ENCODE data around the gene CAPNS2. TPM values are rescaled to one million over a fixed set of nuclear protein-coding genes. Genes with fewer than 3 reads are reported as not detected.

Gene CAPNS2
- total RNA-seq, result not detected
- not detected for polyA plus RNA-seq

DNA sequence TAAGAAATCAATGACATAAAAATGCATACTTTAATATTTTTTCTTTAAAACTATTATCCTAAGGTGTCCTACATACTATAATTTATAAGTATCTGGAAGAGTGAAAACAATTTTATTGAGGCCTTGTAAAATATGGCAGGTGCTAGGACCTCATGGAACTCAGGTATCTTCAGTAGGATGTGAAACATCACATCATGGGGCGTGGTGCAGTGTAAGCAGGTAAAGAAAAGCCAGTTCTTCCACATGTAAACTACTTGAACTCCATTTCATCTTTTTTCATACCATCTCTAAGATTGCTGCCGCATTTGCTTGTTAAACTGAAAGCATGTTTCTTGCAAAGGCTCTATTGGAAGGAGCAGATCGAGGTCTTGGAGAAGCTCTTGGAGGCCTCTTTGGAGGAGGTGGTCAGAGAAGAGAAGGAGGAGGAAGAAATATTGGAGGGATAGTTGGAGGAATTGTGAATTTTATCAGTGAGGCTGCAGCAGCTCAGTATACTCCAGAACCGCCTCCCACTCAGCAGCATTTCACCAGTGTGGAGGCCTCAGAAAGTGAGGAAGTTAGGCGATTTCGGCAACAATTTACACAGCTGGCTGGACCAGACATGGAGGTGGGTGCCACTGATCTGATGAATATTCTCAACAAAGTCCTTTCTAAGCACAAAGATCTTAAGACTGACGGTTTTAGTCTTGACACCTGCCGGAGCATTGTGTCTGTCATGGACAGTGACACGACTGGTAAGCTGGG is at the start of gene CAPNS2:
Gene CAPNS2 (plus strand): TSS at position 253 of the 744 bp plus-strand sequence. CDS start 73 bp downstream, at position 326.
- no peaks in the 10 kb centered on the region for H3K9me3 ChIP-seq (ENCODE audit: low read length)
- Mint-ChIP-seq H3K27ac (no peak within 1 kb of the TSS), H3K36me3 (no peaks in the 10 kb centered on the region), H3K4me1 (no peaks in the 10 kb centered on the region), H3K27me3 (peaks cover 2 to 9% of the 10 kb centered on the region in 2 donors), H3K9me3 (no peaks in the 10 kb centered on the region), H3K4me3 (no peak within 1 kb of the TSS)
- H3K36me3 ChIP-seq (ENCODE audit: insufficient read depth, low read length), result no peaks in the 10 kb centered on the region
- H3K27ac ChIP-seq (ENCODE audit: low read depth, low read length), result no peak within 1 kb of the TSS
- no peaks in the 10 kb centered on the region for H3K27me3 ChIP-seq (ENCODE audit: insufficient read depth, low read length, poor library complexity, severe bottlenecking)
- H3K4me3 ChIP-seq (ENCODE audit: low read length), result no peak within 1 kb of the TSS
- ChIA-PET POLR2A (no interaction called here), CTCF (no interaction called here)
- DNase-seq, result no peak
- no peaks in the 10 kb centered on the region for H3K4me1 ChIP-seq (ENCODE audit: insufficient read depth, low read length)

DNA sequence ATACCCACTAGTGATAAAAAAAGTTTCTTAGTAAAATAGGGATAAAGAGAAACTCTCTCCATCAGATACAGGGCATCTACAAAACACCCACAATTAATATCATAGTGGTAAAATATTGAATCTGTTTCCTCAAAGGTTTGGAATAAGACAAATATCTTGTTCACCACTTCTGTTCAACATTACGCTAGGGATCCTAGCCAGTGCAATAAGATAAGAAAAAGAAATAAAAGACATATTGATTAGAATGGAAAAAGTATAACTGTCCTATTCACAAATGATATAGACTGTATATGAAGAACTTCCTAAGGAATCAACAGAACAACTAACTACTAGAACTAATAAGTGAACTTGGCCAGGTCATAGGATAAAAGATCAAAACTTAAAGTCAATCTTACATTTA is 44.7 kb upstream of the CAPNS2 start:
- ChIA-PET POLR2A (no interaction called here), CTCF (no interaction called here)
- H3K4me3 Mint-ChIP-seq, result no peak overlapping the region

DNA sequence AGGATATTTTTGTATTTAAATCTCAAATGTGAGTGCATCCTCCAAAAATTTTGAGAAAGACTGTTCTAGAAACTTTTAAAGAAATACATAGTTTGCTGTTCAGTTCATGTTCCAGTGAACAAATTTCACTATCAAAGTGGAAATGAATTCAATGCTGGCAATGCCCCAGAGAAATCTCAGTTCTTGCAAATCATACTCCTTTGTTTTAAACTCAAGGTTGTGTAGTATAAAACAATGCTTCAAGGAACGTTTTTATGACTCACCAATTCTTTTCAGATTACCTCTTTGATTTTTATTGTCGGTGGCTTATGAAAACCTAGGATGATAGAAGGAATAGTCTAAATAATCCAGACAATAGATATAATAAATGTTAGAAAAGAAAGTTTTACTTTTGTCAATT is 40.0 kb upstream of the CAPNS2 start:
- no peaks in the 10 kb centered on the region for H3K4me1 ChIP-seq (ENCODE audit: insufficient read depth, low read length)
- ChIA-PET CTCF (no interaction called here), POLR2A (no interaction called here)
- H3K9me3 ChIP-seq (ENCODE audit: low read length), result no peaks in the 10 kb centered on the region
- no peak overlapping the region for H3K4me3 Mint-ChIP-seq
- no peak for DNase-seq
- no peak overlapping the region for H3K27ac ChIP-seq (ENCODE audit: low read depth, low read length)
- H3K27ac Mint-ChIP-seq, result no peak overlapping the region
- H3K9me3 Mint-ChIP-seq, result peaks cover 0 to 10% (median 7%) of the 10 kb centered on the region in 5 donors
- H3K36me3 Mint-ChIP-seq, result no peaks in the 10 kb centered on the region
- no peaks in the 10 kb centered on the region for H3K4me1 Mint-ChIP-seq
- peaks cover 0 to 7% of the 10 kb centered on the region in 2 donors for H3K27me3 Mint-ChIP-seq
- no peaks in the 10 kb centered on the region for H3K27me3 ChIP-seq (ENCODE audit: insufficient read depth, low read length, poor library complexity, severe bottlenecking)
- H3K4me3 ChIP-seq (ENCODE audit: low read length), result no peak overlapping the region
- no peaks in the 10 kb centered on the region for H3K36me3 ChIP-seq (ENCODE audit: insufficient read depth, low read length)

More for the DNA sequence above, 44.7 kb upstream of the CAPNS2 start:
- no peaks in the 10 kb centered on the region for H3K36me3 ChIP-seq (ENCODE audit: insufficient read depth, low read length)
- Mint-ChIP-seq H3K4me1 (no peaks in the 10 kb centered on the region), H3K27ac (no peak overlapping the region), H3K9me3 (peaks cover 0 to 12% (median 9%) of the 10 kb centered on the region in 5 donors), H3K36me3 (no peaks in the 10 kb centered on the region), H3K27me3 (peaks cover 0 to 2% of the 10 kb centered on the region in 2 donors)
- no peak overlapping the region for H3K27ac ChIP-seq (ENCODE audit: low read depth, low read length)
- H3K27me3 ChIP-seq (ENCODE audit: insufficient read depth, low read length, poor library complexity, severe bottlenecking), result no peaks in the 10 kb centered on the region
- no peaks in the 10 kb centered on the region for H3K9me3 ChIP-seq (ENCODE audit: low read length)
- no peak for DNase-seq
- no peaks in the 10 kb centered on the region for H3K4me1 ChIP-seq (ENCODE audit: insufficient read depth, low read length)
- H3K4me3 ChIP-seq (ENCODE audit: low read length), result no peak overlapping the region

DNA sequence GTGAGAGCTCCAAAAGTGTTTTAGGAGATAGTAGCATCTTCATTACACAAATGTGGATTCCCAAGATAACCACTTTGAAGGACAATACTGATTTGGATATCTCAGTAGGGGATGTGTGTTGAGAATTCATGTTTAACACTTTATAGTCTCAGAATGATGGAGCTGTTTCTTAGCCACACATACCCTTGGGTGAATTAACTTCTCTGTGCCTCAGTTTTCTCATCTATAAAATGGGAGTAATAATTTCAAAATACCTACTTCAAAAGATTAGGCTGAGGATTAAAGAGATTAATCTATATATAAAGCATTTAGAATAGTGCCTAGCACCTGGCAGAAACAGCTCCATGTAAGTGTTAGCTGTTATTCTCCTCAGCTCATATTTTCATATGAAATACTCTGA is 38.6 kb upstream of the CAPNS2 start:
- DNase-seq, result no peak
- POLR2A ChIA-PET, result interaction anchor here (0.6 kb wide), 1 partner anchor 1994 kb away, joined by 4 read pairs; no protein-coding TSS in a partner anchor

DNA sequence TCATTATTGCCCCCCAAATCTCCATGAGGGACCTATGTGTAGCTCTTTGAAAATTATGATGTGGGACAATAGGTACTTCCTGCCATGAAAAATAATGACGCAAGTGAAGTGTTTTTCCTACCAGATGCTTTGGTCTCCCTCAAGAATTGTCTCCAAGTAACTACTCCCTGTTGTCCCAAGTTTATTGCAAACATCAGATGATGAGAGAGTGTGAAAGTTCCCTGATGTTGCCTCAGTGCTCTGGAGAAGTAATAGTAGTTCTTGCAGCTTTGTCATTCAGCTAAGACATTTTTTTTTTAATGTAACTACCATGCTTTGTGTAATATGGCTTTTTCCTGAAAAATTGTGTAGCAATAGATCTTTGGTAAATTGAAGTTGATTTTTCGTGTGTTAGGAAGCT is 37.5 kb upstream of the CAPNS2 start:
- no peak overlapping the region for H3K27ac Mint-ChIP-seq
- Histone ChIP-seq H3K36me3 (ENCODE audit: insufficient read depth, low read length) (no peaks in the 10 kb centered on the region), H3K4me1 (ENCODE audit: insufficient read depth, low read length) (no peaks in the 10 kb centered on the region), H3K9me3 (ENCODE audit: low read length) (no peaks in the 10 kb centered on the region), H3K4me3 (ENCODE audit: low read length) (no peak overlapping the region), H3K27me3 (ENCODE audit: insufficient read depth, low read length, poor library complexity, severe bottlenecking) (no peaks in the 10 kb centered on the region), H3K27ac (ENCODE audit: low read depth, low read length) (no peak overlapping the region)
- no peak for DNase-seq
- no peaks in the 10 kb centered on the region for H3K4me1 Mint-ChIP-seq
- H3K27me3 Mint-ChIP-seq, result peaks cover 0 to 7% of the 10 kb centered on the region in 2 donors
- POLR2A ChIA-PET, result no interaction called here
- CTCF ChIA-PET, result no interaction called here
- H3K4me3 Mint-ChIP-seq, result no peak overlapping the region
- H3K9me3 Mint-ChIP-seq, result no peaks in the 10 kb centered on the region
- no peaks in the 10 kb centered on the region for H3K36me3 Mint-ChIP-seq

More for the DNA sequence above, 38.6 kb upstream of the CAPNS2 start:
- H3K4me3 ChIP-seq (ENCODE audit: low read length), result no peak overlapping the region
- no peaks in the 10 kb centered on the region for H3K27me3 ChIP-seq (ENCODE audit: insufficient read depth, low read length, poor library complexity, severe bottlenecking)
- Mint-ChIP-seq H3K27me3 (peaks cover 0 to 7% of the 10 kb centered on the region in 2 donors), H3K4me1 (no peaks in the 10 kb centered on the region), H3K27ac (no peak overlapping the region), H3K9me3 (no peaks in the 10 kb centered on the region), H3K4me3 (no peak overlapping the region), H3K36me3 (no peaks in the 10 kb centered on the region)
- CTCF ChIA-PET, result no interaction called here
- no peaks in the 10 kb centered on the region for H3K9me3 ChIP-seq (ENCODE audit: low read length)
- no peaks in the 10 kb centered on the region for H3K36me3 ChIP-seq (ENCODE audit: insufficient read depth, low read length)
- H3K27ac ChIP-seq (ENCODE audit: low read depth, low read length), result no peak overlapping the region
- no peaks in the 10 kb centered on the region for H3K4me1 ChIP-seq (ENCODE audit: insufficient read depth, low read length)

DNA sequence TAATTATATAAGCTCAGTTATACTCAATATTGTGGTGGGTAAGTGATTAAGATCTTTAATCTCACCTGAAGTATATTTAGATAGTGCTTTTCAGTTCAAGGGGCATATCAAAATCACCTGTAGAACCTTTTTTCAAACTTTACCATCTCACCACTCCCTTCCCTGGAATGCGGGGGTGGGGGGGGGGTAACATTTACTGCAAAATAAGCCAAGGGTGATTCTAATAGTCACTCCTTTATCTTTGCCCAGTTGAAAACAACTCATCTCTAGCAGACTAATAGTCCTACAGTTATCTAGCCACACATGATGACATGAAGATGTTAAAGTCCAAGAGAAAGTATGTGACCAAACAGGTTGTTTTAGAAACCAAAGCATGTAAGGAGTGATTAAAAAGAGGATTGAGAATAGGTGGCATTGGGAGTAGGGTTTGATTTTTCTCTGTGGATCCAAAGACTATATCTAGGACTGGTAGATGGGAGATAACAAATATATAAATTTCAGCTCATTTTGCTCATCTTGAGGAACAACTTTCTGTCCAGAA is 36.1 kb upstream of the CAPNS2 start:
- Mint-ChIP-seq H3K27me3 (peaks cover 0 to 10% of the 10 kb centered on the region in 2 donors), H3K4me3 (no peak overlapping the region), H3K9me3 (no peaks in the 10 kb centered on the region), H3K27ac (no peak overlapping the region), H3K4me1 (no peaks in the 10 kb centered on the region), H3K36me3 (no peaks in the 10 kb centered on the region)
- CTCF ChIA-PET, result no interaction called here
- Histone ChIP-seq H3K27ac (ENCODE audit: low read depth, low read length) (no peak overlapping the region), H3K27me3 (ENCODE audit: insufficient read depth, low read length, poor library complexity, severe bottlenecking) (no peaks in the 10 kb centered on the region), H3K36me3 (ENCODE audit: insufficient read depth, low read length) (no peaks in the 10 kb centered on the region), H3K4me3 (ENCODE audit: low read length) (no peak overlapping the region), H3K9me3 (ENCODE audit: low read length) (no peaks in the 10 kb centered on the region), H3K4me1 (ENCODE audit: insufficient read depth, low read length) (no peaks in the 10 kb centered on the region)
- DNase-seq, result no peak
- POLR2A ChIA-PET, result no interaction called here

DNA sequence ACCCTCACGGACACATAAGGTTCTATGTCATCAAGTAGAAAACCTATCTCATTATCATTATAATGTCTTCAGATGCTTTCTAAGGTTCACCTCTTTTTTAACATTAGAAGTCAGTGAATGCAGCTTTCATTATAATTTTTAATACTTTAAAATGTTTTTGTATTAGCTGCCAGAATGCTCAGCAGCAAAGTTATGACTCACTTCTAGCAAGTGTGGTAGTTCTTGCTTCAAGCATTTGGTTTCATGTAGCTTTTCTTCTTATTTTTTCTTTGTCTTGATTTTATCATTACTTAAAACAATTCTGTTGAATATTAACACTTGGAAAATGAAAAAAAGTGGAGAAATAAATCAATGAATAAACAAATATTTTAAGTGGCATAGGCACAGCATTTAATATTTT is 34.3 kb upstream of the CAPNS2 start:
- H3K27me3 ChIP-seq (ENCODE audit: insufficient read depth, low read length, poor library complexity, severe bottlenecking), result no peaks in the 10 kb centered on the region
- H3K36me3 Mint-ChIP-seq, result no peaks in the 10 kb centered on the region
- H3K9me3 Mint-ChIP-seq, result no peaks in the 10 kb centered on the region
- peak overlapping the region in 1 of 7 donors; percentile 16 for H3K4me3 Mint-ChIP-seq
- no peak overlapping the region for H3K27ac ChIP-seq (ENCODE audit: low read depth, low read length)
- POLR2A ChIA-PET, result interaction anchor here (0.6 kb wide), 1 partner anchor 712 kb away, joined by 7 read pairs; no protein-coding TSS in a partner anchor
- CTCF ChIA-PET, result no interaction called here
- H3K4me1 Mint-ChIP-seq, result no peaks in the 10 kb centered on the region
- no peak overlapping the region for H3K4me3 ChIP-seq (ENCODE audit: low read length)
- H3K36me3 ChIP-seq (ENCODE audit: insufficient read depth, low read length), result no peaks in the 10 kb centered on the region
- peaks cover 0 to 10% of the 10 kb centered on the region in 2 donors for H3K27me3 Mint-ChIP-seq
- no peaks in the 10 kb centered on the region for H3K4me1 ChIP-seq (ENCODE audit: insufficient read depth, low read length)
- H3K9me3 ChIP-seq (ENCODE audit: low read length), result no peaks in the 10 kb centered on the region
- H3K27ac Mint-ChIP-seq, result no peak overlapping the region
- no peak for DNase-seq

DNA sequence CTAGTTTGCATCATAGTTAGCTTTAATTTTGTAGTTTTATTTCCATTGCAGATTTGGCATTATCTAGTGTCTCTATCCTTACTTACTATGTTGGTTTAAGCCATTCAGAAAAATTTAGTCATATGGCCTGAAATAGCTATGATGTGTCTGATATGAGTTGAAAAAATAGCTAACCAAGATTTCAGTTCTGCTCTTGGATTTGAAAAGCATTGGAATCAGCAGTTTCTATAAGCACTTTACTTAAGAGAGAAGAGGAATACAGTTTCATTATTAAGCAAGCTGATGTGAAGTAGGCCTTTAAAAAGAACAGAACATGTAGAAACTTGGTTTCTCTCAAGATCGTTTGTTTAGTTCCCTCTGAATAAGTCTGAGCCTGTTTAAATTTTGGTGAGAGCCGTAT is 31.7 kb upstream of the CAPNS2 start:
- H3K4me3 Mint-ChIP-seq, result no peak overlapping the region
- H3K4me1 Mint-ChIP-seq, result no peaks in the 10 kb centered on the region
- no peaks in the 10 kb centered on the region for H3K36me3 Mint-ChIP-seq
- H3K4me1 ChIP-seq (ENCODE audit: insufficient read depth, low read length), result no peaks in the 10 kb centered on the region
- H3K27me3 ChIP-seq (ENCODE audit: insufficient read depth, low read length, poor library complexity, severe bottlenecking), result no peaks in the 10 kb centered on the region
- no peak overlapping the region for H3K27ac ChIP-seq (ENCODE audit: low read depth, low read length)
- ChIA-PET POLR2A (no interaction called here), CTCF (no interaction called here)
- no peak overlapping the region for H3K4me3 ChIP-seq (ENCODE audit: low read length)
- no peak overlapping the region for H3K27ac Mint-ChIP-seq
- no peak for DNase-seq
- H3K36me3 ChIP-seq (ENCODE audit: insufficient read depth, low read length), result no peaks in the 10 kb centered on the region
- H3K27me3 Mint-ChIP-seq, result peaks cover 0 to 6% of the 10 kb centered on the region in 2 donors
- H3K9me3 Mint-ChIP-seq, result no peaks in the 10 kb centered on the region
- H3K9me3 ChIP-seq (ENCODE audit: low read length), result no peaks in the 10 kb centered on the region

All from CD8-positive, alpha-beta memory T cell (primary cell).